ENCODE data around the gene DLG2.
A peak's percentile ranks its signal among the peaks of the same experiment; 100 is the strongest.

Gene DLG2

DNA sequence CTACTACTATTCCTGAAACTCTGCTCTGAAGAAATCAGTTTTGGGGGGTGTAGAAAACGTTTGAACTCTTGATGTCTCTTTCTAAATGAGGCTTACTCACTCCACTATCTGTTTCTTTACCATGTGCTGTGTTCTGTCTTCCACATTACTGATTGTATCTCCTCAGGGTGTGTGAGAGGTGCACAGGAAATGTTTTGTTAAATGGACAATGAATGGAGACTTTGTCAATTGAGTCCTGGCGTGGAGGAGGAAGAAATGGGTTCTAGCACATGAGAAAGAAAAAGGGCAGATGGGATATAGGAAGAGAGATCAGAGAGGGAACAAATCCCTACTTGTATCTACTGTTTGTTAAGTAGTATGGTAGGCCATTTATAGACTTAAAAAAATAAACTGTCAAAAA is 1763.9 kb downstream of the DLG2 start:
- DNase-seq = no peak

DNA sequence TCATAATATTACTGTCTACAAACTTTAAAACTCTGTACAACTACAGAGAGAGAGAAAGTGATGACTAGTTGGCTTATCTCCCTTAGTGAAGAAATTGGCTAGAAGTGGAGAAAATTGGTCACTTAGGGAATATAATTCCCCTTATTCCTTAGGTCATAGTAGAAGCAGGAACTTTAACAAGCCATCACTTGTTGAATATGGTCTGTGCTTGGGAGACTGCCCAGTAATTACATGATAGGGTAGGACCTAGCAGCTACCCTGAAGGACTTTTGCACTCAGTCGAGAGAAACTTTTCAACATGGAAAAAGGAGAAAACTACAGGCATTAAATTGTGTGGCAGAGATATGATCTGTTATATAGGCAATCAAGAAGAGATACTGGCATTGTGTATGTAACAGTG is 1764.5 kb downstream of the DLG2 start:
- DNase-seq = no peak

DNA sequence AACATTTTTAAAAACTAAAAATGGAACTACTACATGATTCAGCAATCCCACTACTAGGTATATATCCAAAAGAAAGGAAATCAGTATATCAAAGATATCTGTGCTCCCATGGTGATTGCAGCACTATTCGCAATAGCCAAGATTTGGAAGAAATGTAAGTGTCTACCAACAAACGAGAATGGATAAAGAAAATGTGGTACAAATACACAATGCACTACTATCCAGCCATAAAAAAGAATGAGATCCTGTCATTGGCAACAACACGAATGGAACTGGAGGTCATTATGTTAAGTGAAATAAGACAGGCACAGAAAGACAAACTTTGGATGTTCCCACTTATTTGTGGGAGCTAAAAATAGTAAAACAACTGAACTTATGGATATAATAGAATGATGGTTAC is 1765.1 kb downstream of the DLG2 start:
- DNase-seq = no peak

- no peak for DNase-seq
These were observed 1768.5 kb downstream of the DLG2 start for GRCh38 chr11:83858694-83859093.

DNA sequence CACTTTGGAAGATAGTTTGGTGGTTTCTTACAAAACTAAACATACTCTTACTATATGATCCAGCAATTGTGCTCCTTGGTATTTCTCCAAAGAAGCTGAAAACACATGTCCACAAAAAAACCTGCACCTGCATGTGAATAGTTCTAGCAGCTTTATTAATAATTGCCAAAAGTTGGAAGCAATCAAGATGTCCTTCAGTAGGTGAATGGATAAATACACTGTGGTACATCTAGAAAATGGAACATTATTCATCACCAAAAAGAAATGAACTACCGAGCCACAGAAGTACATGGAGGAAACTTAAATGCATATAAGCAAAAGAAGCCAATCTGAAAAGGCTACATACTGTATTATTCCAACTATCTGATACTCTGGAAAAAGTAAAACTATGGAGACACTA is 1771.9 kb downstream of the DLG2 start:
- no peak for DNase-seq

DNA sequence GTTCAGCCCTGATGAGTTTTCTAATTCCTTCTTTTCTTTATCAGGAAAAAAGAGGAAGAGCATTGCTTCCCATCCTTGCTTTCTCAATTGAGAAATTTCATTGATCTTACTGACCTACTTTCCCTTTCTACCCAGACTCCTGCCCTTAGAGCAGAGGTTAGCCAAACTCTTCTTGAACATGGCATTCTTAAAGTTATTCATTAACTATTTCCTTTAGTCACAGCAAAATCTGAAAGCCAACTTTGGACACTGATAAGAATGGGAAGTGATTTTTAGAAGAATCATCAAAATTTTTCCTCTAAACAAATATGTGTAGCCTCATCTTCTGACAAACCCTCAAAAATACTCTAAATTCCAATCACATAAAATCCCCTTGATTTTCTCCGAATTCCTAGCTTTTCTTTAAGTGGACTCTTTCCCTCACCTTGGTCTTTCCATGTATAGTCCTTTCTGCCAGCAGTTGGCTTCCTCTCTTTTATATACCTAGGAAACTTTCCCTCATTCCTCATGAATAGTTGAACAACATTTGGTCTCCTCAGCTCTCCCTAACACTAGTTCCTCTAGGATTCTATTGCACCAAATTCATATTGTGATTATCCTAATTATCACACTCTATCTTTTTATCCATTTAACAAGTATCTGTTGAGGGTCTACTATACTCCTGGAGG is 1774.2 kb downstream of the DLG2 start:
- DNase-seq = no peak

DNA sequence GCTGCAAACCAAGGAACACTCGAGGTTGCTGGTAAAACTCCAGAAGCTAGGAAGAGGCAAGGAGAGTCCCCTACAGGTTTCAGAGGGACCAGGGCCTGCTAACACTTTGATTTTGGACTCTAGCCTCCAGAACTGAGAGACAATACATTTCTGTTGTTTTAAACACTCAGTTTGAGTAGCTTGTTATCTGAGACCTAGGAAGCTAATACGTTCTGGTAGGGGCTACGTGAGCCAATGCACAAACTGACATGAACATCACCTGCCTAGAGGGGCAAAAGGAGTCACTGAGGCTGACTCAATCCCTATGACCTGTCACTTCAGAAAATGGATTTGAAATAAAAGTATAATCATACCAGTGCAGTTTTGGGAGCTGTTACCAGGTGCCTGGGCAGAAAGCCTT is 1775.1 kb downstream of the DLG2 start:
- DNase-seq = no peak

DNA sequence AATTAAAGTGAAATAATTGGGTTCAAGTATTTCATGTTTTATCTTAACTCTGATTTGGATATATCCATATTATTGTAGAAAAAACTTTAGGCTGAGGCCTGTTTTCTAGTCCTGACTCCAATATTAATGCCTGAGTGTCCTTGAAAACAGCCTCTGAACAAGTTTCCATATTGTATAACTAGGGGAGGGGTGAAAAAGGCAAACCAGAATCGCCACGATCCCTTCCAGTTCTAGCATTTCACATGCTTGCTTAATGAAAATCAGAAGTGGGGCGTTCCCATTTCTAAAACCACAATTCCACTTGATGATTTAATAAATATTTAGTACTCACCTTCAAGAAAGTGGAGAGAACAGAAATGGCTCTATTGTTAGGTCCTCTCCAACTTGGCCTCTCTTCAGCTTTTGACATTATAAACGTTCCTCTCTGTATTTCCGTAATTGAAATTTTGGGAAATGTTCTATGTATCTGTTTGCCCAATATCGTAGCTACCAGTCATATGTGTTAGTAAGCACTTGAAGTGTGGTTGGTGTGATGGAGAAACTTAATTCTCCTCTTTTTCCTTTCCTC is 1779.6 kb downstream of the DLG2 start:
- DNase-seq = no peak

GRCh38 chr11:83845797-83846196 is 1781.3 kb downstream of the DLG2 start:
- DNase-seq = no peak

DNA sequence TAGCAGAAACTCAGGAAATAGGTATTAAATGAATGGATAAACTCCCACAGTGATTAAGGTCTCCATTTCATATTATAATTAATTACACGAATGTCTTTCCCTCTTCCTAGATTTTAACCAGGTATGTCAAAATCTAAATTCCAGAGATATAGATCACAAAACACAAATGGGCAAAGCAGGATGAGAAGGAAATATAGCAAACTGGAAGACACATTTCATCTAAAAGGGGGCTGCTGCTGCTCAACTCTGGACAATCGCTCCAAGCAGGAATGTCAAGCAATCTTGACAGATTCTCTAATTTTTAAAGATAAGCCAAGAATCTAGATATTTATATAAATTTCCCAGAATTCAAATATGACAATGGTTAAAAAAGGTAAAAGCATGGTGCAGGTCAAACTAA is 1786.8 kb downstream of the DLG2 start:
- DNase-seq = no peak

DNA sequence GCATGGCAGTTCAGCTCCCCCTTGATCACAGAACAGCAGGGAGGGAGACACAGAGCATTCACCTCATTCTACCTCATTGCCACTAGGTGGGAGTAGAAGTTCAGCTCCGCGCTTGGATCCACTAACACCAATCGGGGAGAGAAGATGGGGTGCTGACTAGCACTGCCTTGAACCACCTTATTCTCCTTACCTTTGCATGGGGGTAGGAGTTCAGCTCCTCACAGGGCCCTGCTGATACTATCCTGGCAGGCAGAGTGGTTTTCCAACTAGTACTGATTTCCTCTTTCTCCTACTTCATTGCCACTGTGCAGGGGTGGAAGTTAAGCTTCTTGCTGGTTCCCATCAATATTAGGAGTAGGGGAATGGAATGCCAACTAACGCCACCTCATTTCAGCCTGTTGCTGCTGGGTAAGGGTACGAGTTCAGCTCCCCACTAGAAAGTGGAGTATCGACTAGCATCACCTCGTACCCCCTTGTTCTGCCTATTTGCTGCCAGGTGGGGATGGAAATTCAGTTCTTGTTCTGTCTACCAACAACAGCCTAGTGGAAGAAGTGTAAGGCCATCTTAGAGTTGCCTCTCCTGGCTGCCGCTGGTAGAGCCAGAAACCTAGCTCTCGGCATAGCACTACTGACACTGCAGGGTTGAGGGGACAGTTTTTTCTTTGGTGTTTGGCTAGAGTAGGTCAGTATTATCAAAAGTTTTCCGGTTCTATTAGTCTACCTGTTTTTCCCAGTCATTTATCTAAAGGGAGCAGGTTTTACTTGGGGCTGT is 1790.1 kb downstream of the DLG2 start:
- DNase-seq = peak; percentile 66

DNA sequence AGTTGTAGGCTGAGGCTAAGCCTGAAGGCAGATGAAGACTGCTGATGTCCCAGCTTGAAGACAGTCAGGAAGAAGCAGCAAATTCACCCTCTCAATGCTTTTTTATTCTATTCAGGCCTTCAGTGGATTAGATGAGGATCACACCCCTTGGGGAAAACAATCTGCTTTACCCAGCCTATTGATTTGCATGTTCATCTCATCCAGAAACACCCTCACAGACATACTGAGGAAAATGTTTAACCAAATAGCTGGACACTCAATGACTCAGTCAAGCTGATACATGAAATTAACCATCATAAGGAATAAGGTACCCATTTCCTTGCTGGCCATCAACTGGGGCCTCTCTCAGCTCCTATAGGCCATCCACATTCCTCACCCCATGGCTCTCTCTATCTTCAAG is 1791.1 kb downstream of the DLG2 start:
- no peak for DNase-seq

GRCh38 chr11:83835423-83835822 is 1791.7 kb downstream of the DLG2 start:
- no peak for DNase-seq

DNA sequence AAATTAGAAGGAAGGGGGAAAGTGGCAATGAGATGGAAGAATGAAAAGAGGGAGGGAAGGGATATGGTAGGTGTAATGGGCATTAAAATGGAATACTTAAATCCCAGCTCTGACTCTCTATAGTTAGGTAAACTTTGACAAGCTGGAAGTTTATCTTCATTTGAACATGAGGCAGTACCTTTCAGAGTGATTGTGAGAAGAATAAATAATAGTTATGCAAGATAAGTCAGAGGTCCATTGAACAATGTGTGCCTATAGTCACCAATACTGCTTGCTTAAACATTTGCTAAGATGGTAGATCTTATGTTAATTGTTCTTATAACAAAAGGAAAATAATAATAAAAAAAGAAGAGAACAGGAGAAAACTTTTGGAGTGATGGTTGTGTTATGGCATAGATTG is 1795.2 kb downstream of the DLG2 start:
- DNase-seq = no peak

DNA sequence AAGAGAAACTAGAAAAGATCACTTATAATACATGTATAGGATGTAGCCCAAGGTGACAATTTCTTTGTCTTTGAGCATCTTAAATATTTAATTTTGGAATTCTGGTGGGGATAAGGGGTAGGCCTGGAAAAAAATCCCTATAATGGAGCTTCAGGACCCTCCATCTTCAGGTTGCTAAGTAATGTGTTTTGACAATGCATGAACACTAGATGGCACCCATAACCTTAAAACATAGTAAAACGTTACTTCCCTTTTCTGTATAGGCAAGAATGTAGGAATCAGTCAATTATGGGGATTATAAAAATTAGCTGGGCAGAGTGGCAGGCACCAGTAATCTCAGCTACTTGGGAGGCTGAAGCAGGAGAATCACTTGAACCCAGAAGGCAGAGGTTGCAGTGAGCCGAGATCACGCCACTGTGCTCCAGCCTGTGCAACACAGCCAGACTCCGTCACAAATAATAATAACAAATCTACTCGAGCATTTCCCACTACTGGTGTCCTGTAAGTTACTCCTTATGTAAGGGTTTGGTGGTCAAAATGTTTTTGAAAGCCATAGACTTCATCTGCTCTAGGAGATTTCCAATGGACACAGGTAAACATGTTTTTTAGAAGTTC is 1799.1 kb downstream of the DLG2 start:
- peak; percentile 56 for DNase-seq

DNA sequence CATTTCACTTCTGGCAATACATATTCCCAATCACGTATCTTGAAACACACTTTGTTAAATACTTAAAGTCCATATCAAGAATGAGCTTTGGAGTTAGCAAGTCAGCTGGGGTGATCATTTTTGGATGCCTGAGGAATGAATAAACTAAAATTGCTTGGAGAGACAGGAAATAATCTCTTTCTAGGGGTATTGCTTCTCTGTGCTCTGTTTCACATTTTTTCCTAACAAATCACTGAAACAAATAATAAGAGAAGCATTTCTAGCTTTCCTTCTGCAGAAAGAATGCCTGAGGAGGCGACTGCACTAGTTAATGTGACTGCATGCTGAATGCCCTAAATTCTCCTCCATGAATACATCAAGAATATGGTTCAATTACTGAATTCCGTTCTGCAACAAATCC is 1799.6 kb downstream of the DLG2 start:
- DNase-seq = no peak

- DNase-seq = no peak
These were observed 1801.1 kb downstream of the DLG2 start for GRCh38 chr11:83826078-83826477.

DNA sequence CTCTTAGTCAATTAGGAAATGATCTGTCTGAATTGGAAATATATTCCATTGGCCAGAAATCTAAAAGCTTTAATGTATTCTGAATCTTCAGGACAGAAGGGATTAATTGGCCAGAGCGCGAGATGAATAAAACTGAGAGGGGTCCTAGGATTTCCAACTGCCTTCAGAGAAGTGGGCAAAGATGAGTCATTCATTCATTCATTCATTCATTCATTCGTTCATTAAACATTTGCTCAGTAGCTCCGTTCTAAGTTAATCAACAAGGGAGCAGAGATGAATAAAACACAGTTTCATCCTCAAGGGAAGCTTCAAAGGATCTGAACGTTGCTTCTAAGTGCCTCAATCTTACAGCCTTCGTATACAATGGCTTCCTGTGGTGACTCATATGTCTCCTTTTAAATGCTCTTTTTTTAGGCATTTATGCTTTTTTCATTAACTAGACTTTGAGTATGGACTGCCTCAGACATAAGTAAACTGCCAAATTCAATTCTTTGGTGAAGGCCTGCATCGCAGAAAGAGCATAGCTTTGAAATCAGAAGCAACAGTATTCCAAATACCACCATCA is 1803.6 kb downstream of the DLG2 start:
- no peak for DNase-seq

DNA sequence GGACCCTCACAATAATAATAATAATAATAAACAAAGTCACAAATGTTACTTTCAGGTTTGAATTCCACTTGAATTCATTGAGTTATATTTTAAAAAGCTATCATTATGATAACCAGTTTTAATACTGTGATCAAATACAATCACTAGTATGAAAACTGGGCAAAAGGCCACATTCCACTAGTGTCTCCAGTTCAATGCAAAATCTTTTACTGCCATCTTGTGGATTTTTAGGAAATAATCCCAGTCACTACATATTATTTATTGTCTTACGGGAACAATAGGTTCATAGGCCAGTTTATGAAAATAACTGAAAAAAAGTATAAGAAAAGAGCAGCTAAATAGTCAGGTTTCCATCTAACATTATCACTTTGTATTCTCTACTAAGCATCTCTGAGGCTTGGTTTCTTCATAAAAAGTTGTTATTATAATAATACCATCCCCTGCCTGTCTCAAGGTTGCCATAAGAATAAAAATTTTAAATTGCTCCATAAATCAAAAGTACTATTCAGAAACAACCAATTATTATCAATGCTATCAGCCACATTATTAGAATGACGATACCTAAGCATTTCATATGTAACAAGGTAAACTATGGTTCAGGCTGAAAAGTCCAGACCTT is 1807.1 kb downstream of the DLG2 start:
- peak; percentile 84 for DNase-seq

- DNase-seq = no peak
These were observed 1808.8 kb downstream of the DLG2 start for GRCh38 chr11:83818349-83818748.

DNA sequence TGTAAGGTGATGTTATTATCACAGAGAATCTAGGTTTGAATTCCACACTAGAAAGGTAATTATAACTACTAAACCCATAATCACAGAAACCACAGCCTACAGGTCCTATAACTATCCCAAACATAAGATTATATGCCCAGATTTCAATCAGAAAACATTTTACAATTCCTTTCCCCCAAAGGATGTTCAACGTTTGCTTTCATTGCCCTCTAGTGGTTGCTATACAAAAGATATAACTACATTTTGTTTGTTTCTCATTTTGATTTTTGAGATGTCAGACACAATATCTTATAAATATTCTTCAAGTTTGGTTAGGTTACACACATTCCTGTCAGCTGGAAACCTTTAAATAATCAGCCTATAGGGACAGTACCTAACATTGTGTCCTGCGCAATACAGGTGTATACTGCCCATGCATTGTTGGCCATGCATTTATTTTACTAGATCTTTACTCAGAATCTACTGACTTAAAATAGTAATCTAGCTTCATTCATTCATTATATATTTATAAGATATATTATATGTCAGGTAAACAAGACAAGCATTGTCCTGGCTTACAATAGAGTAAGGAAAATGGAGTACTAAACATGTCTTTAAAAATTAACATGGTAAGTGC is 1810.5 kb downstream of the DLG2 start:
- peak; percentile 40 for DNase-seq

- DNase-seq = no peak
These were observed 1811.4 kb downstream of the DLG2 start for GRCh38 chr11:83815736-83816135.

GRCh38 chr11:83813296-83813695 is 1813.8 kb downstream of the DLG2 start:
- no peak for DNase-seq

Data from midbrain (tissue), 1 donor.